Measurements from ENCODE around the gene KLHL36. TPM values are rescaled to one million over a fixed set of nuclear protein-coding genes. Genes with fewer than 3 reads are reported as not detected.

The KLHL36 gene
- total RNA-seq, 1 experiment from 2014 or later = 36.7 TPM

GRCh38 chr16:84643180-84643583 is 5.1 kb upstream of the KLHL36 start:
- Histone ChIP-seq H2AFZ (ENCODE audit: low read length) (no peak overlapping the region), H3K23ac (ENCODE audit: insufficient read length, low read depth, low read length) (no peak overlapping the region), H2BK5ac (ENCODE audit: insufficient read length, low read length) (no peak overlapping the region), H3T11ph (ENCODE audit: low read length) (no peak overlapping the region), H3K14ac (ENCODE audit: insufficient read depth, low read length) (no peak overlapping the region), H3K4ac (ENCODE audit: low read depth, low read length) (no peak overlapping the region), H2BK20ac (ENCODE audit: low read depth, low read length, poor library complexity, severe bottlenecking) (no peak overlapping the region), H4K20me1 (ENCODE audit: control insufficient read depth, insufficient read depth, insufficient read length) (no peaks in the 10 kb centered on the region), H3K56ac (ENCODE audit: insufficient read length, low read depth, low read length) (no peak overlapping the region), H3K27me3 (ENCODE audit: insufficient read depth, low read length) (no peaks in the 10 kb centered on the region), H3K18ac (ENCODE audit: insufficient read length, low read depth, low read length) (no peak overlapping the region), H4K5ac (ENCODE audit: insufficient read length, low read depth, low read length) (no peak overlapping the region), H3K4me1 (ENCODE audit: insufficient read depth, low read length) (no peaks in the 10 kb centered on the region; the same call in 1 of the 2 replicates), H3K9me3 (ENCODE audit: control insufficient read depth, low read depth, low read length) (no peaks in the 10 kb centered on the region), H4K8ac (replicated peaks; ENCODE audit: insufficient read length, low read depth, low read length) (no peak overlapping the region), H2BK120ac (ENCODE audit: low read depth, low read length, poor library complexity, severe bottlenecking) (no peak overlapping the region), H3K79me1 (ENCODE audit: insufficient read depth, low read depth, low read length, poor library complexity, severe bottlenecking) (no peaks in the 10 kb centered on the region), H2BK15ac (ENCODE audit: low read depth, low read length) (no peak overlapping the region), H3K79me2 (ENCODE audit: insufficient read depth, low read length) (no peaks in the 10 kb centered on the region), H3K27ac (ENCODE audit: insufficient read length, low read depth, low read length) (no peak overlapping the region), H4K91ac (ENCODE audit: insufficient read length, low read depth, low read length) (no peak overlapping the region), H3K9ac (ENCODE audit: extremely low read depth, insufficient read length, low read length) (no peak overlapping the region), H3K4me2 (ENCODE audit: insufficient read depth, insufficient read length, low read length) (no peak overlapping the region), H3K23me2 (ENCODE audit: insufficient read length, low read depth, low read length, poor library complexity, severe bottlenecking) (no peaks in the 10 kb centered on the region), H2AK5ac (ENCODE audit: insufficient read length, low read length) (no peak overlapping the region), H2BK12ac (ENCODE audit: insufficient read length, low read depth, low read length) (no peak overlapping the region)
- peaks cover 0 to 2% (median 0%) of the 10 kb centered on the region in 3 experiments; a peak in 2 of 7 replicates for H3K36me3 Mint-ChIP-seq (ENCODE audit: insufficient read depth in 1 of 3, low read depth in 3 of 3)
- no peak for DNase-seq
- peaks cover 23% of the 10 kb centered on the region for H3K27me3 Mint-ChIP-seq (ENCODE audit: low read depth)
- peaks cover 0 to 2% of the 10 kb centered on the region in 2 experiments; a peak in 2 of 5 replicates for H3K9me3 Mint-ChIP-seq
- H3K27ac Mint-ChIP-seq = no peak overlapping the region
- no peak overlapping the region for H3K4me3 Mint-ChIP-seq
- no peak for TF ChIP-seq CTCF (conservative IDR thresholded peaks at IDR 0.05)
- peaks cover 13 to 19% of the 10 kb centered on the region in 2 experiments for H3K4me1 Mint-ChIP-seq
- WGBS (ENCODE audit: extremely low coverage, insufficient read length, low lambda C conversion rate) = no CpG with 5 or more reads among the region's 8 CpGs
